GM21515 (cell line): ENCODE data around the gene ZNF709.
A peak's percentile ranks its signal among the peaks of the same experiment; 100 is the strongest.
"Not testable (repeated sequence)": the region's sequence is repeated elsewhere in the genome, so short reads cannot be mapped to it uniquely, and the experiment has no call there.

Experiments
- ATAC-seq: cut with Tn5 transposase; IDR thresholded peaks from one replicate; pipeline ENCODE4 v1.9.1; 2021; ENCODE audit not compliant: unreplicated experiment

ZNF709 gene

GRCh38 chr19:12464139-12464538, 20.5 kb downstream of the ZNF709 start:
- not testable (repeated sequence) for ATAC-seq

- no peak for ATAC-seq
These were observed 31.1 kb downstream of the ZNF709 start for GRCh38 chr19:12453495-12453894.

- no peak for ATAC-seq
These were observed 33.8 kb downstream of the ZNF709 start for GRCh38 chr19:12450844-12451243.

GRCh38 chr19:12448808-12449207, 35.8 kb downstream of the ZNF709 start:
- no peak for ATAC-seq

GRCh38 chr19:12440541-12441316, 43.9 kb downstream of the ZNF709 start, which contains the start of gene ZNF443:
Gene ZNF443 (minus strand): TSS chr19:12441021. CDS start chr19:12440914, 107 bp downstream.
- peak; percentile 94 for ATAC-seq

GRCh38 chr19:12439686-12440540, 44.7 kb downstream of the ZNF709 start:
- peak; percentile 22 for ATAC-seq

- ATAC-seq = not testable (repeated sequence)
These were observed 53.8 kb downstream of the ZNF709 start for GRCh38 chr19:12430726-12431299.

GRCh38 chr19:12425888-12426274, 58.7 kb downstream of the ZNF709 start:
- ATAC-seq = no peak

GRCh38 chr19:12425236-12425887, 59.3 kb downstream of the ZNF709 start:
- ATAC-seq = no peak

- ATAC-seq = not testable (repeated sequence)
These were observed 67.3 kb downstream of the ZNF709 start for GRCh38 chr19:12417273-12417672.

- no peak for ATAC-seq
These were observed 72.7 kb downstream of the ZNF709 start for GRCh38 chr19:12411893-12412292.
